Esophagus (tissue), 2 donors: ENCODE data around the gene ARHGAP35. TPM values are rescaled to one million over a fixed set of nuclear protein-coding genes. Genes with fewer than 3 reads are reported as not detected.

Source experiments
- H3K27ac ChIP-seq, 2 donors: one replicate each; pipeline ENCODE4 v1.5.1; 2013; ENCODE audit warnings: low read depth in 2 of 2, mild to moderate bottlenecking in 2 of 2, inconsistent platforms in 1 of 2, low read length in 1 of 2, moderate library complexity in 1 of 2
- H3K27me3 ChIP-seq, 2 donors: one replicate each; pipeline ENCODE4 v1.6.1; 2013; ENCODE audit warnings: low read length in 2 of 2, control low read depth in 1 of 2, mild to moderate bottlenecking in 1 of 2; ENCODE audit not compliant: insufficient read depth in 2 of 2, control insufficient read depth in 1 of 2
- H3K36me3 ChIP-seq, 2 donors: one replicate each; pipeline ENCODE4 v1.6.1; 2013; ENCODE audit warnings: low read length in 1 of 2; ENCODE audit not compliant: control insufficient read depth in 2 of 2, insufficient read depth in 2 of 2
- H3K4me1 ChIP-seq, 2 donors: one replicate each; pipeline ENCODE4 v1.6.1; 2013; ENCODE audit warnings: low read length in 1 of 2; ENCODE audit not compliant: control insufficient read depth in 2 of 2, insufficient read depth in 2 of 2
- H3K4me3 ChIP-seq, 2 donors: one replicate each; pipeline ENCODE4 v1.5.1; 2013; ENCODE audit warnings: low read length in 2 of 2, mild to moderate bottlenecking in 2 of 2, low read depth in 1 of 2, moderate library complexity in 1 of 2
- H3K9me3 ChIP-seq, 2 donors: one replicate each; pipeline ENCODE4 v1.6.1; 2013; ENCODE audit warnings: mild to moderate bottlenecking in 2 of 2, low read depth in 1 of 2, low read length in 1 of 2, moderate library complexity in 1 of 2; ENCODE audit not compliant: control insufficient read depth in 2 of 2, insufficient read depth in 1 of 2
- WGBS, 2 donors: extraction: QIAGEN DNeasy Blood & Tissue Kit; methylation state at CpG; one replicate each; pipeline ENCODE4 v1.1.7; 2013; 5-methylcytosine and 5-hydroxymethylcytosine counted together
- polyA plus RNA-seq, 2 donors: library from polyadenylated mRNA; stranded (reverse); fragments of 200-250 nt; gene quantifications; one replicate each; pipeline ENCODE4 v1.2.3, GENCODE V29; 2013
- donor health status: healthy with polysubstance abuse.
- donor health status: Bipolar disorder and iron deficiency.

Gene ARHGAP35
- polyA plus RNA-seq, 2 donors, result 9.6 to 15.2 TPM

DNA sequence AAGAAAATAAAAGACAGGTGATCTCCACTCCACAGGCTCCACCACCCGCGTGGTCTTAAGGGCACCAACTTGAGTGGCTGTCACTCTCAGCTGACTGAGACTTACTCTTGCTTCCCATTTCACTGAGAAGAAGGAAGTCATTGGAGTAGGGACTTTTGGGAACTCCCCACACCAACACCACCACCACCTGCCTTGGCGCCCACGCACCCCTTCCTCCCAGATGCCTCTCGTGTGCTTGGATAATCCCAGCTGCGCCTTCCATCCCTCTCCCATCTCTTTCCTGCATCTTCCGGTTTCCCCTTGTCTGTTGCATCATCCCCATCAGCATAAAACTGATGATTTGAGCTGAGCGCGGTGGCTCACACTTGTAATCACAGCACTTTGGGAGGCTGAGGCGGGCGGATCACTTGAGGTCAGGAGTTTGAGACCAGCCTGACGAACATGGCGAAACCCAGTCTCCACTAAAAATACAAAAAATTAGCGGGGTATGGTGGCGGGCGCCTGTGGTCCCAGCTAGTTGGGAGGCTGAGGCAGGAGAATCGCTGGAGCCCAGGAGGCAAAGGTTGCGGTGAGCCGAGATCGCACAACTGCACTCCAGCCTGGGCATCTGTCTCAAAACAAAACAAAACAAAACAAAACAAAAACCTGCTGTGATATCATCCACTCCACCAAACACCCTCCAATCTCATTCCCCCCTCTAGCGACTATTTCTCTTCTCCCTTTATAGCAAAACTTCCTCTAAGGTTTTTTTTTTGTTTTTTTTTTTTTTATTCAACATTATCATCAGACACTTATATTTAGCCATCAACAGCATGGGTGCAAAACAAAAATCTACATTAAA lies 35.7 kb upstream of the ARHGAP35 start:
- H3K9me3 ChIP-seq, result no peaks in the 10 kb centered on the region
- H3K36me3 ChIP-seq, result no peaks in the 10 kb centered on the region
- WGBS, 2 donors, result 83% methylated on average over 21 of the region's 21 CpGs
- peaks cover 3 to 19% of the 10 kb centered on the region in 2 donors for H3K4me1 ChIP-seq
- H3K4me3 ChIP-seq, result no peak overlapping the region
- no peaks in the 10 kb centered on the region for H3K27me3 ChIP-seq
- no peak overlapping the region for H3K27ac ChIP-seq

DNA sequence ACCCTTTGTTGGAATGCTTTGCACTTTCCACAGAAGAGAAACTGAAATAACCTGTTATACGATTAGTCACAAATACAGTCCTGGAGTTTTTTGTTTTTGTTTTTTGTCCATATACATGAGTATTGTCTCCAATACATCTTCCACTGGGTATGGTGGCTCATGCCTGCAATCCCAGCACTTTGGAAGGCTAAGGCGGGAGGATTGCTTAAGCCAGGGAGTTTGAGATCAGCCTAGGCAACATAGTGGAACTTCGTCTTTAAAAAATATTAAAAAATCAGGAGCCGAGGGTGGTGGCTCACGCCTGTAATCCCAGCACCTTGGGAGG lies 35.1 kb upstream of the ARHGAP35 start:
- H3K27me3 ChIP-seq, result no peaks in the 10 kb centered on the region
- no peak overlapping the region for H3K4me3 ChIP-seq
- H3K9me3 ChIP-seq, result no peaks in the 10 kb centered on the region
- WGBS, 2 donors, result 65 to 66% methylated on average over 5 of the region's 5 CpGs
- H3K4me1 ChIP-seq, result peaks cover 3 to 17% of the 10 kb centered on the region in 2 donors
- H3K36me3 ChIP-seq, result no peaks in the 10 kb centered on the region
- no peak overlapping the region for H3K27ac ChIP-seq

DNA sequence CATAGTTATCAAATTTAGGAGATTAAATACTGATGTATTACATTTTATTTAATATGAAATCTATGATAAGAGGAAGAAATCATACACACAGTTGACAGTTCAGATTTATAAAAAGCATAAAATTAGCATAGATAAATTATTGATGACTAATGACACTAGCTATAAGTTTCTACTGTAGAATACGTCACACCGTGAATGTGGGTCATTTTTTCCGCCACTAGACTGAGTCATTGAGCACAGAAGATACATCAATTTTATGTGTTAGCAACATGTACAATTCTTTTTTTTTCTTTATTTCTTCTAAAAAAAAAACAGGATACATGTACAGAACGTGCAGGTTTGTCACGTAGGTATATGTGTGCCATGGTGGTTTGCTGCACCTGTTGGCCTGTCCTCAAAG lies 32.3 kb upstream of the ARHGAP35 start:
- H3K9me3 ChIP-seq, result no peaks in the 10 kb centered on the region
- no peaks in the 10 kb centered on the region for H3K36me3 ChIP-seq
- peaks cover 0 to 4% of the 10 kb centered on the region in 2 donors for H3K4me1 ChIP-seq
- H3K27me3 ChIP-seq, result no peaks in the 10 kb centered on the region
- no peak overlapping the region for H3K27ac ChIP-seq
- H3K4me3 ChIP-seq, result no peak overlapping the region
- 57 to 59% methylated on average over 5 of the region's 5 CpGs for WGBS, 2 donors

DNA sequence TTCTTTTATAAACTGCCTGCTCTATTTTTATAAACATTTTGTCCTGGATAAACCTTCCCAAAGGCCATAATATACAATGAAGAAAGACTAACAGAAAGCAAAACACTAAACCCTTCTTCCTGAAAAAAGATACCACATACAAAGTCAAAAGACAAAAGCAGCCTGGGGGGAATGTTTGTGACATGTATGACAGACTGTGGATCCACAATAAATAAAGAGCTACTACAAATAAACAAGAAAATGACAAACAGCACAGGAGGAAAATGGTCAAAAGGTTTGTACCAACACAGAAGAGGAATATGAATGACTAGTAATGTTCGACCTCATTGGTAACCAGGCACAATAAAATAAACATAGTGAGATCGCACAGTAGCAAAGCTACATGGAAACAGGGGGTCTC lies 29.9 kb upstream of the ARHGAP35 start:
- Histone ChIP-seq H3K36me3 (no peaks in the 10 kb centered on the region), H3K9me3 (no peaks in the 10 kb centered on the region), H3K4me3 (no peak overlapping the region), H3K4me1 (no peaks in the 10 kb centered on the region), H3K27me3 (no peaks in the 10 kb centered on the region), H3K27ac (no peak overlapping the region)
- WGBS, 2 donors, result 87 to 89% methylated on average over 2 of the region's 2 CpGs

DNA sequence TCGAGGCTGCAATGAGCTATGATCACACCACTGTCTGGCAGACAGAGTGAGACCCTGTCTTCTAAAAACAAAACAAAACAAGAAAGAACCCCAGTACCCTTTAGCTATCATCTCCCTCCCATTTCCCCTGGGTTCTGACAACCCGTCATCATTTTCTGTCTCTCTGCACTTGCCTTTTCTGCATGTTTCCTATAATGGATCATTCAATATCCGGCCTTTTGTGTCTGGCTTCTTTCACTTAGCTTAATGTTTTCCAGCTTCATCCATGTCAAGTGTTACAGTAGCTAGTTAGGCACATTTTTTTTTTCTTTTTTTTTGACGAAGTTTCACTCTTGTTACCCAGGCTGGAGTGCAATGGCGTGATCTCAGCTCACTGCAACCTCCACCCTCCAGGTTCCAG lies 26.7 kb upstream of the ARHGAP35 start:
- Histone ChIP-seq H3K27ac (no peak overlapping the region), H3K9me3 (no peaks in the 10 kb centered on the region), H3K27me3 (no peaks in the 10 kb centered on the region), H3K4me3 (no peak overlapping the region), H3K4me1 (peaks cover 0 to 2% of the 10 kb centered on the region in 2 donors), H3K36me3 (peaks cover 5 to 10% of the 10 kb centered on the region in 2 donors)
- WGBS, 2 donors, result 81 to 84% methylated on average over 5 of the region's 5 CpGs

DNA sequence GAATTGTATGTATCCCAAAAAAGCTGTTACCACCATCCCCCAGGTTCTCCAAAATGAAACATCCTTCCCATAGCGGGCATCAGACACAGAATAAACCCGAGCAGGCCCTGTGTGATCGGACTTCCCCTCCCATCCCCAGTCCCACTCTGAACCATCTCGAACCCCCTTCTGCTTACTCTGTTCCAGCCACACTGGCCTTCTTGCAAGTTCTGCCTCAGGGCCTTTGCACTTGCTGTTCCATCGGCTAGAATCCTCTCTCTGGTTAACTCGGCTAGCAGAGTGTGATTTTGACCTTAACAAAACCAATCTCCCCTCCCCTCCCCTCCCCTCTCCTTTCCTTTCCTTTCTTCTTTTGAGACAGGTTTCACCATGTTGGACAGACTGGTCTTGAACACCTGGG lies 25.8 kb upstream of the ARHGAP35 start:
- H3K27me3 ChIP-seq, result no peaks in the 10 kb centered on the region
- no peak overlapping the region for H3K27ac ChIP-seq
- no peaks in the 10 kb centered on the region for H3K9me3 ChIP-seq
- H3K4me3 ChIP-seq, result no peak overlapping the region
- 96 to 99% methylated on average over 6 of the region's 6 CpGs for WGBS, 2 donors
- H3K36me3 ChIP-seq, result peaks cover 5 to 13% of the 10 kb centered on the region in 2 donors
- H3K4me1 ChIP-seq, result peaks cover 0 to 9% of the 10 kb centered on the region in 2 donors

DNA sequence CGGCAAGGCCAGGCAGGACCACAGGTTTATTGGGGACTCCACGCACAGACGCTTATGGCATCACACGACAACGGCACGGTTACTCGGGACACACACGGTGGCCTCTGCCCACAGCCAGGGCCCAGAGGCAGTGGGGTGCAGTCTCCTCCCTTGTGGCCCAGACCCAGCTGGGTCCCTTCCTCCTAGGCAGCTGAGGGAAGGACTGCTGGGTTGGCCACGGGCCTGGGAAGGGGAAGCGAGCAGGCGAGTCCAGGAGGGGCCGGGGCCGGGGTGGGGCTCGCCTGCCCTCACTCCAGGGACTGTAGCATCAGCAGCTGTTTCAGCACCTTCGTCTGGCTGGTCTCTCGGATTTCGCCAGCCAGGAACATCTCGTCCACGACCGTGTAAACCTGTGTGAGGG lies 22.6 kb upstream of the ARHGAP35 start:
- H3K36me3 ChIP-seq, result peaks cover 5 to 20% of the 10 kb centered on the region in 2 donors
- no peak overlapping the region for H3K4me3 ChIP-seq
- H3K27me3 ChIP-seq, result no peaks in the 10 kb centered on the region
- WGBS, 2 donors, result 82 to 83% methylated on average over 20 of the region's 20 CpGs
- H3K27ac ChIP-seq, result no peak overlapping the region
- H3K9me3 ChIP-seq, result no peaks in the 10 kb centered on the region
- H3K4me1 ChIP-seq, result peaks cover 0 to 14% of the 10 kb centered on the region in 2 donors

DNA sequence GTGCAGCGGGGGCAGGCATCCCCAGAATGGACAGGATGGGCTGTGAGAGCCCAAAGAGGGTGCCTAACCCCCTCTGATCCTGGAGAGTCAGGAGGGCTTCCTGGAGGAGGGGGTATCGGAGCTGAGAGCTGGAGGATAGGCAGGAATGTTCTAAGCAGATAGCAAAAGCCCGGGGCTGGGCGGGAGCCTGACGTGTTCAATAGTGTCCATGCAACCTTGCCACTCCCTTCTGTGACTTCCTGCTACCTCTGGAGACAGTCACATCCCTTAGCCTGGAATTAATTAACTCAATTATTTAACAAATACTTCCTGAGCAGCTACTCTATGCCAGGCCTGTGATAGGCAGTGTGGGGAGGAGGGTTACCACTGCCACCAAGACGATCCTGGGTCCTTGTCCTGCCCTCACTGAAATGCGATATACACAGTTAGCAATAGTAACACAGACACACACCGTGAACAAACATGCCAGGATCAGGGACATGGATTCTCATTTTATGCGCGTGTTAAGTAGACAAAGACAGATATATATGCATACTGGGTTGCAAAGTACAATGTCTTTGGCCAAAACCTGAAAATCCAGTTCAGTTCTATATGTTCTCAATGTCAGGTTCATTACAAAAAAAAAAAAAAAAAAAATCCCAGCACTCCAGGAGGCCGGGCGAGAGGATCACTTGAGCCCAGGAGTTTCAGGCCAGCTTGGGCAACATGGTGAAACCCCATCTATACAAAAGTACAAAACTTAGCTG lies 20.9 kb upstream of the ARHGAP35 start:
- WGBS, 2 donors, result 50 to 54% methylated on average over 12 of the region's 12 CpGs
- H3K4me1 ChIP-seq, result peaks cover 0 to 14% of the 10 kb centered on the region in 2 donors
- no peaks in the 10 kb centered on the region for H3K9me3 ChIP-seq
- peak overlapping the region; percentile 91 to 95 for H3K27ac ChIP-seq
- no peak overlapping the region for H3K4me3 ChIP-seq
- H3K27me3 ChIP-seq, result no peaks in the 10 kb centered on the region
- H3K36me3 ChIP-seq, result peaks cover 5 to 25% of the 10 kb centered on the region in 2 donors

DNA sequence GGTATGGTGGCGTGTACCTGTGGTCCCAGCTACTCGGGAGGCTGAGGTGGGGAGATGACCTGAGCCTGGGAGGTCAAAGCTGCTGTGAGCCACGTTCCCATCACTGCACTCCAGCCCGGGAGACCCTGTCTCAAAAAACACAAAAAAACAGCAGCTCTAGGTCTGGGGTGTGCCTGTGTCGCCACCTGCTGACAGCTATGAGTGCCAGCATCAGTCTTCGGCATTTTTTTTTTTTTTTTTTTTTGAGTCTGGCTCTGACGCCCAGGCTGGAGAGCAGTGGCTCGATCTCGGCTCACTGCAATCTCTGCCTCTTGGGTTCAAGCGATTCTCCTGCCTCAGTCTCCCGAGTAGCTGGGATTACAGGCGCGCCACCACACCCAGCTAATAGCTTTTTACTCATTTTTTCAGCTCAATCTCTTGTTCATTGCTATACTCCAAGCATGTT lies 20.3 kb upstream of the ARHGAP35 start:
- WGBS, 2 donors, result 10 to 19% methylated on average over 13 of the region's 13 CpGs
- peaks cover 5 to 25% of the 10 kb centered on the region in 2 donors for H3K36me3 ChIP-seq

More for the DNA sequence above, 20.3 kb upstream of the ARHGAP35 start:
- Histone ChIP-seq H3K9me3 (no peaks in the 10 kb centered on the region), H3K4me3 (no peak overlapping the region), H3K27ac (peak overlapping the region; percentile 91 to 95), H3K27me3 (no peaks in the 10 kb centered on the region), H3K4me1 (peaks cover 0 to 14% of the 10 kb centered on the region in 2 donors)
